Type B pancreatic cell (in vitro differentiated cells): ENCODE measurements around the gene GRIN1. TPM values are rescaled to one million over a fixed set of nuclear protein-coding genes. Genes with fewer than 3 reads are reported as not detected.

ENCODE experiments used
- DNase-seq: peaks from one replicate; pipeline ENCODE4 v3.0.0; 2021; ENCODE audit warnings: mixed read lengths; ENCODE audit not compliant: unreplicated experiment; ENCODE audit errors: extremely low spot score
- H3K27ac Mint-ChIP-seq: 2 replicates; pipeline ENCODE4 v1.8.0; 2021; ENCODE audit warnings: mild to moderate bottlenecking, mixed read lengths
- H3K27me3 Mint-ChIP-seq: 2 replicates; pipeline ENCODE4 v1.8.0; 2021; ENCODE audit warnings: mixed read lengths
- H3K36me3 Mint-ChIP-seq: 2 replicates; pipeline ENCODE4 v1.8.0; 2021; ENCODE audit warnings: mixed read lengths
- H3K4me1 Mint-ChIP-seq: one replicate; pipeline ENCODE4 v1.8.0; 2021; ENCODE audit warnings: mixed read lengths; ENCODE audit not compliant: unreplicated experiment
- H3K4me3 Mint-ChIP-seq: 2 replicates; pipeline ENCODE4 v1.8.0; 2021; ENCODE audit warnings: mild to moderate bottlenecking, mixed read lengths
- H3K9me3 Mint-ChIP-seq: 2 replicates; pipeline ENCODE4 v1.8.0; 2021; ENCODE audit warnings: mixed read lengths
- CTCF ChIP-seq: fragments of 200-600 bp; sonication (generic); conservative IDR thresholded peaks from 2 replicates; pipeline ENCODE4 v1.5.0; 2021; ENCODE audit warnings: antibody characterized with exemption, mild to moderate bottlenecking
- total RNA-seq: library from RNA; stranded (reverse); gene quantifications from 2 replicates; pipeline ENCODE4 v1.2.1, GENCODE V29; 2021; ENCODE audit warnings: low replicate concordance

Gene GRIN1
- total RNA-seq, 1 donor from 2014 or later = 0.94 TPM

DNA sequence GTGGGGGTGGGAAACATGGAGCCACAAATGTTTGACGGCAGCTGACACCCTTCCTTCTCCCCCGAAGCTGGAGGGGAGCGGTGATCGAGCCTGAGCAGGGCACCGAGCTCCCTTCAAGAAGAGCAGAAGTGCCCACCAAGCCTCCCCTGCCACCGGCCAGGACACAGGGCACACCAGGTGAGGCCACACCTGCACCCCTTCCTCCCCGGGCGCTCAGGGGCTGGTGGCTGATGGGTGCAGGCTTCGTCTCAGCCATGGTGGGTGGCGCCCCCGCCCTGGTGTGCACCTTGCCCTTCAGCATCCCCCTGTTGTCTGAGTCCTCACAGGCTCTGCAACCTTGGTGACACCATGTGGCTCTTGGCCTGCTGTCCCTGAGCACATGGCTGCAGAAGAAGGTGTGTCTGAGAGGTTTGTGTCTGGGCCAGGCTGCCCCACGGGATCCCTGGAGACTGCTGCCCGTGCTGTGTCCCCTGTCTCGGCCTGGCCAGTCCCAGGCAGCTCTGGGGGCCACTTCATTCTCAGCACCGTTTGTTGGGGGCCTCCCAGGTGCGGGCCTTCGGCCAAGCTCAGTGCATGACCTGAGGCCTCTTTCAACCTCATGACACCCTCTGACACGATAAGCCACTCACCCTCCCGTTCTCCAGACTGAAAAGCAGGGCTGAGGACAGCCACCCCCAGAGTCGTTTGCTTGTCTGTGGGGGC, 41.0 kb upstream of the GRIN1 start:
- DNase-seq = no peak
- no peak for TF ChIP-seq CTCF
- no peaks in the 10 kb centered on the region for H3K4me1 Mint-ChIP-seq
- H3K36me3 Mint-ChIP-seq = peaks cover 5% of the 10 kb centered on the region
- H3K9me3 Mint-ChIP-seq = no peaks in the 10 kb centered on the region
- H3K27me3 Mint-ChIP-seq = no peaks in the 10 kb centered on the region
- H3K27ac Mint-ChIP-seq = no peak overlapping the region
- H3K4me3 Mint-ChIP-seq = no peak overlapping the region

GRCh38 chr9:137099231-137099630, 39.7 kb upstream of the GRIN1 start:
- Mint-ChIP-seq H3K9me3 (no peaks in the 10 kb centered on the region), H3K27ac (no peak overlapping the region), H3K4me3 (no peak overlapping the region), H3K27me3 (no peaks in the 10 kb centered on the region), H3K36me3 (peaks cover 12% of the 10 kb centered on the region), H3K4me1 (no peaks in the 10 kb centered on the region)
- DNase-seq = no peak
- TF ChIP-seq CTCF = no peak

DNA sequence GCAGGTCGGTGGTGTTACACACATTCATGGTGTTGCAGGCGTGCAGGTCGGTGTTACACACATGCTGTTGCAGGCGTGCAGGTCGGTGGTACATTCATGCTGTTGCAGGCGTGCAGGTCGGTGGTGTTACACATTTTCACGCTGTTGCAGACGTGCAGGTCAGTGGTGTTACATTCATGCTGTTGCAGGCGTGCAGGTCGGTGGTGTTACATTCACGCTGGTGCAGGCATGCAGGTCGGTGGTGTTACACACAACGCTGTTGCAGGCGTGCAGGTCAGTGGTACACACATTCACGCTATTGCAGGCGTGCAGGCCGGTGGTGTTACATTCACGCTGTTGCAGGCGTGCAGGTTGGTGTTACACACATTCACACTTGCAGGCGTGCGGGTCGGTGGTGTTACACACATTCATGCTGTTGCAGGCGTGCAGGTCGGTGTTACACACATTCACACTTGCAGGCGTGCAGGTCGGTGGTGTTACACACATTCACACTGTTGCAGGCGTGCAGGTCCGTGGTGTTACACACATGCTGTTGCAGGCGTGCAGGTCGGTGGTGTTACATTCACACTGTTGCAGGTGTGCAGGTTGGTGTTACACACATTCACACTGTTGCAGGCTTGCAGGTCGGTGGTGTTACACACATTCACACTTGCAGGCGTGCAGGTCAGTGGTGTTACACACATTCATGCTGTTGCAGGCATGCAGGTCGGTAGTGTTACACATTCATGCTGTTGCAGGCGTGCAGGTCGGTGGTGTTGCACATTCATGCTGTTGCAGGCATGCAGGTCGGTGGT, 35.6 kb upstream of the GRIN1 start:
- Mint-ChIP-seq H3K4me3 (no peak overlapping the region), H3K9me3 (no peaks in the 10 kb centered on the region), H3K36me3 (peaks cover 12% of the 10 kb centered on the region), H3K27me3 (no peaks in the 10 kb centered on the region), H3K4me1 (no peaks in the 10 kb centered on the region), H3K27ac (no peak overlapping the region)
- no peak for DNase-seq
- TF ChIP-seq CTCF = no peak

DNA sequence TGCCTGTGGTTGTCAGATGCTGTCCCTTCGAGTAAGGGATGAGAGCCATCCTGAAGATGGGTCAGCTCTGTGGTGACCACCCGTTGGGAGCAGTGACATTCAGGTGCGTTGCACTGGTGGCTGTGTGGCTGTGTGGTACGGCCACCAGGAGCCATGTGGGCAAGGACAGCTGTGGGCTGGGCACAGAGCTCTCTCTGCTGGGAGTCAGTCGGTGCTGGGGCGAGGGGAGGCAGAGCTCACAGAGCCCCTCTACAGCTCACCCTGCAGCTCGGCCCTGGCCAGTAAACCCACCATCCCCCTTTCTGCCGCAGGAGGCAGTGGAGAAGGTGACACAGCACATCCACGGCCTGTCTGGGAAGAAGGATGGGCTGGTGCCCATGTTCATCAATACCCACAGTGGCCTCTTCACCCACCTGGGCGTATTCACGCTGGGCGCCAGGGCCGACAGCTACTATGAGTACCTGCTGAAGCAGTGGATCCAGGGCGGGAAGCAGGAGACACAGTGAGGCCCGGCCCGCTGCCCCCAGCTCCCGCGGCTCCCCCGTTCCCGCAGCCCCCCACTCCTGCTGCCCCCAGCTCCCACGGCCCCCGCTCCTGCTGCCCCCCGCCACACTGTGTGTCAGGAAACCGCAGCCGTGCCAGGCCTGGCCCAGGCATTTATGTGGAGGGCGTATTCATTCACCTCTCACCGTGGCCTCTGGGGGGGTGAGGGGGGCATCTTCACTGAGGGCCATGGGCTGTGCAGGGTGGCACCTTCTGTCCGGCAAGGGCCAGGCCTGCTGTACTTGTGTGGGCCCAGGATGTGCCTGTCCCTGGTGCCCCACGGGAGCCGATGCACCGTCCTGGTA, 32.9 kb upstream of the GRIN1 start:
- Mint-ChIP-seq H3K4me3 (no peak overlapping the region), H3K36me3 (peaks cover 7% of the 10 kb centered on the region), H3K27ac (no peak overlapping the region), H3K27me3 (no peaks in the 10 kb centered on the region), H3K4me1 (no peaks in the 10 kb centered on the region), H3K9me3 (no peaks in the 10 kb centered on the region)
- no peak for TF ChIP-seq CTCF
- DNase-seq = no peak

GRCh38 chr9:137106662-137107250, 32.2 kb upstream of the GRIN1 start:
- no peak for TF ChIP-seq CTCF
- Mint-ChIP-seq H3K4me1 (no peaks in the 10 kb centered on the region), H3K36me3 (peaks cover 7% of the 10 kb centered on the region), H3K9me3 (no peaks in the 10 kb centered on the region), H3K27me3 (no peaks in the 10 kb centered on the region), H3K4me3 (no peak overlapping the region), H3K27ac (no peak overlapping the region)
- DNase-seq = no peak
